Kidney (tissue), 14 donors: ENCODE measurements around the gene CHAMP1. TPM values are rescaled to one million over a fixed set of nuclear protein-coding genes. Genes with fewer than 3 reads are reported as not detected.
A peak's percentile ranks its signal among the peaks of the same experiment; 100 is the strongest.

Experiments
- DNase-seq, 5 donors: peaks; one replicate each; pipeline ENCODE4 v3.0.0-alpha.2; 2013 to 2020
- FAIRE-seq: peaks from 2 replicates; lab custom pipeline; 2012; peaks lifted over from hg19 to GRCh38; lab: Jason Lieb, UNC
- H3K27ac ChIP-seq, 2 donors: one replicate each; pipeline ENCODE4 v1.7.0; 2013; ENCODE audit warnings: low read depth in 2 of 2, low read length in 2 of 2, inconsistent platforms in 1 of 2
- H3K27me3 ChIP-seq: one replicate; pipeline ENCODE4 v1.7.1; 2013; ENCODE audit warnings: low read length, inconsistent platforms; ENCODE audit not compliant: control insufficient read depth, insufficient read depth
- H3K36me3 ChIP-seq, 3 donors: one replicate each; pipeline versions ENCODE4 v1.7.0 to v1.7.1; 2013; ENCODE audit warnings: low read length in 3 of 3, control low read depth in 1 of 3, inconsistent platforms in 1 of 3; ENCODE audit not compliant: insufficient read depth in 3 of 3, control insufficient read depth in 2 of 3
- H3K4me1 ChIP-seq, 3 donors: one replicate each; pipeline versions ENCODE4 v1.7.0 to v1.7.1; 2013; ENCODE audit warnings: low read length in 3 of 3, inconsistent platforms in 1 of 3, low read depth in 1 of 3; ENCODE audit not compliant: control insufficient read depth in 2 of 3, insufficient read depth in 2 of 3
- H3K4me3 ChIP-seq, 3 donors: one replicate each; pipeline versions ENCODE4 v1.7.0 to v1.8.1; 2013; ENCODE audit warnings: low read length in 3 of 3, control low read depth in 1 of 3, inconsistent platforms in 1 of 3
- H3K9ac ChIP-seq, 3 donors: one replicate each; pipeline versions ENCODE4 v1.7.0 to v1.7.1; 2013; ENCODE audit warnings: low read length in 3 of 3, control low read depth in 1 of 3, inconsistent platforms in 1 of 3
- H3K9me3 ChIP-seq, 3 donors: one replicate each; pipeline versions ENCODE4 v1.7.0 to v1.7.1; 2013; ENCODE audit warnings: low read length in 3 of 3, control low read depth in 1 of 3, inconsistent platforms in 1 of 3; ENCODE audit not compliant: control insufficient read depth in 2 of 3, insufficient read depth in 1 of 3
- intact Hi-C: fragments of 100-400 bp; cut with DNase I; formaldehyde crosslinking; loops from one replicate; pipeline ENCODE4 v1.11.1; 2022
- polyA plus RNA-seq: library from polyadenylated mRNA; stranded (reverse); fragments of 350-450 nt; fragmentation: Illumina TruSeq; extraction: RNeasy Lipid Tissue Mini Kit (QIAGEN cat#74804); gene quantifications from one replicate; pipeline ENCODE4 v1.2.3, GENCODE V29; 2014; ENCODE audit warnings: low read depth, low replicate concordance; ENCODE audit not compliant: insufficient read depth
- total RNA-seq: library from RNA; stranded (reverse); fragmentation: NEBNext Ultra II Directional; extraction: Animal tissue kit (Norgen Biotek cat#: 25700); gene quantifications from one replicate; pipeline ENCODE4 v1.2.1, GENCODE V29; 2021
- TF ChIP-seq, protein P1 (sequence below): IDR thresholded peaks from 3 replicates; pipeline ENCODE4 v1.5.1; 2012; ENCODE audit warnings: mild to moderate bottlenecking, moderate library complexity, borderline replicate concordance; ENCODE audit not compliant: insufficient read depth; ENCODE audit errors: extremely low read depth
- donor health status: control.
- donor health status: control.
- donor health status: control.
- donor health status: control.
- donor health status: control.
- donor health status: DM: yes; HTN: yes; CAD: no.
- donor health status: Normal renal cell carcinoma (clear cell type).

CHAMP1 gene
- total and polyA plus RNA-seq, 2 donors from 2014 or later: 5.8 to 23.3 TPM

DNA sequence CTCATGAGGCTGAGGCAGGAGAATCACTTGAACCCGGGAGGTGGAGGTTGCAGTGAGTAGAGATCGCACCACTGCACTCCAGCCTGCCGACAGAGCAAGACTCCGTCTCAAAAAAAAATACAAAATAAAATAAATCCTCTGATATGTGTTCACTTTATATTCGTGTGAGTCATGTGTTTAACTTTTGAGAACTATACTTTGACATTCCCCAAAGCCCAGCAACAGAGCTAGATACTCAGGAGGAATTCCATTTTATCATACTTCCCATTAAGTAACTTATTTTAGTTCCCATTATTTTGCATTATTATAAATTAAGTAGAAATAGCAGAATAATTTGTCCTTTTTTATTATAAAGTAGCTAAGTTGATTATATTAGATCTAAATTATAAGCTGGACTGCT, 3.3 kb upstream of the CHAMP1 start:
- H3K27me3 ChIP-seq: no peaks in the 10 kb centered on the region
- peaks cover 0 to 9% (median 0%) of the 10 kb centered on the region in 3 donors for H3K4me1 ChIP-seq
- H3K9ac ChIP-seq: no peak overlapping the region
- DNase-seq (no peak), FAIRE-seq (no peak)
- no peaks in the 10 kb centered on the region for H3K9me3 ChIP-seq
- H3K36me3 ChIP-seq: peaks cover 3 to 8% (median 4%) of the 10 kb centered on the region in 3 donors
- H3K4me3 ChIP-seq: no peak overlapping the region
- H3K27ac ChIP-seq: no peak overlapping the region
- intact Hi-C loops: no loop called here
- TF ChIP-seq, protein P1, sequence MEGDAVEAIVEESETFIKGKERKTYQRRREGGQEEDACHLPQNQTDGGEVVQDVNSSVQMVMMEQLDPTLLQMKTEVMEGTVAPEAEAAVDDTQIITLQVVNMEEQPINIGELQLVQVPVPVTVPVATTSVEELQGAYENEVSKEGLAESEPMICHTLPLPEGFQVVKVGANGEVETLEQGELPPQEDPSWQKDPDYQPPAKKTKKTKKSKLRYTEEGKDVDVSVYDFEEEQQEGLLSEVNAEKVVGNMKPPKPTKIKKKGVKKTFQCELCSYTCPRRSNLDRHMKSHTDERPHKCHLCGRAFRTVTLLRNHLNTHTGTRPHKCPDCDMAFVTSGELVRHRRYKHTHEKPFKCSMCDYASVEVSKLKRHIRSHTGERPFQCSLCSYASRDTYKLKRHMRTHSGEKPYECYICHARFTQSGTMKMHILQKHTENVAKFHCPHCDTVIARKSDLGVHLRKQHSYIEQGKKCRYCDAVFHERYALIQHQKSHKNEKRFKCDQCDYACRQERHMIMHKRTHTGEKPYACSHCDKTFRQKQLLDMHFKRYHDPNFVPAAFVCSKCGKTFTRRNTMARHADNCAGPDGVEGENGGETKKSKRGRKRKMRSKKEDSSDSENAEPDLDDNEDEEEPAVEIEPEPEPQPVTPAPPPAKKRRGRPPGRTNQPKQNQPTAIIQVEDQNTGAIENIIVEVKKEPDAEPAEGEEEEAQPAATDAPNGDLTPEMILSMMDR: no peak

DNA sequence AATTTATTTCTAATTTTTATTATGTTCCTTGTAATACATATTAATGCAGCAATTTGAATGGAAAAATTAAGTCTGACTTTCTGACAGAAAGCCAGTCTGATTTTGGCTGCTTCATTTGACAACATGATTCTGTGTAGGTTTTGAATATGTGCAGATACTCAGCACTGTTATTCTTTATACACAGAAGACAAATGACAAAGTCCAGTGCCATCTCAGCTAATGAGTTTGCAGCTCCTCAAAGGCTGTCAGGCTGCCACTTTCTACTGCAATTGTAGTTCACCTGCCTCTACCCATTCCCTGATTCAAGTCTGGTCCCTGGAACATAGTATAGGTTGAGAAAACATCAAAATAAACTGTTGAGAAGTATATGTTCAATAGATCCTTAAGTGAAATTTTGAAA, 2.9 kb upstream of the CHAMP1 start:
- FAIRE-seq (no peak), DNase-seq (no peak)
- Histone ChIP-seq H3K4me1 (peaks cover 0 to 9% (median 0%) of the 10 kb centered on the region in 3 donors), H3K27ac (no peak overlapping the region), H3K9me3 (no peaks in the 10 kb centered on the region), H3K9ac (no peak overlapping the region), H3K36me3 (peaks cover 3 to 8% (median 4%) of the 10 kb centered on the region in 3 donors), H3K4me3 (no peak overlapping the region), H3K27me3 (no peaks in the 10 kb centered on the region)
- intact Hi-C loops: no loop called here
- TF ChIP-seq, protein P1: no peak

DNA sequence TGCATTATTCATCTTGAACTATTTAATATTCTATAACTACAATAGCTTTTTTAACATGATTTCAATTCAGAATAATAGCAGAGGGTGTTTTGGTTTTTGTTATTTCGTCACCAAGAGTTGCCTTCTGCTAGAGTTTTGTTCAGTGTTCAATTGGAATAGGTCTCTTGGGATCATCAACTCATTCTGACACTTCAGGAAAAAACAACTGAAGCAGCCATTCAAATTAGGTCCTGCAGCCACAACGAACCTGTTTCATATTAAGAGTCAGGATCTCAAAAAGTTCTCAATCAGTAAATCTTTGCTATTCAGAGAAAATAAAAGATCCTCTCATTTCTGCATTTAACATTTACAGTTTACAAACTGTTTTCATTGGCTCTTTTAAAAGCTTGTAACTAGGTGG, 2.4 kb upstream of the CHAMP1 start:
- DNase-seq: peak in 1 of 5 donors; percentile 29
- H3K4me3 ChIP-seq: no peak overlapping the region
- no peak for FAIRE-seq
- peaks cover 0 to 9% (median 0%) of the 10 kb centered on the region in 3 donors for H3K4me1 ChIP-seq
- H3K9me3 ChIP-seq: no peaks in the 10 kb centered on the region
- no peaks in the 10 kb centered on the region for H3K27me3 ChIP-seq
- peaks cover under 1 to 2% (median 2%) of the 10 kb centered on the region in 3 donors for H3K36me3 ChIP-seq
- TF ChIP-seq, protein P1: no peak
- no peak overlapping the region for H3K9ac ChIP-seq
- H3K27ac ChIP-seq: no peak overlapping the region
- intact Hi-C loops: no loop called here
